DND-41 (cell line): Measurements from ENCODE around the gene RABL2A.
"Not testable (repeated sequence)": the region's sequence is repeated elsewhere in the genome, so short reads cannot be mapped to it uniquely, and the experiment has no call there.

ENCODE experiments used
- CTCF ChIP-seq: IDR thresholded peaks from 2 replicates; pipeline ENCODE4 v1.5.1; 2012; ENCODE audit warnings: borderline replicate concordance, low read length, moderate library complexity, mild to moderate bottlenecking; ENCODE audit not compliant: poor library complexity, severe bottlenecking; ENCODE audit errors: extremely low read depth
- EZH2 ChIP-seq: IDR thresholded peaks from 3 replicates; pipeline ENCODE4 v1.6.1; 2012; ENCODE audit warnings: borderline replicate concordance, low read depth, mild to moderate bottlenecking, moderate library complexity, low read length, inconsistent platforms; ENCODE audit not compliant: severe bottlenecking

GRCh38 chr2:113656031-113656624 lies 29.1 kb downstream of the RABL2A start:
- not testable (repeated sequence) for TF ChIP-seq EZH2, CTCF
